ENCODE results near the gene C6orf62. TPM values are rescaled to one million over a fixed set of nuclear protein-coding genes. Genes with fewer than 3 reads are reported as not detected.
A peak's percentile ranks its signal among the peaks of the same experiment; 100 is the strongest.
"Not testable (repeated sequence)": the region's sequence is repeated elsewhere in the genome, so short reads cannot be mapped to it uniquely, and the experiment has no call there.

Gene C6orf62
- polyA plus RNA-seq, 3 donors: 45.5 to 78.8 (median 55.4) TPM

DNA sequence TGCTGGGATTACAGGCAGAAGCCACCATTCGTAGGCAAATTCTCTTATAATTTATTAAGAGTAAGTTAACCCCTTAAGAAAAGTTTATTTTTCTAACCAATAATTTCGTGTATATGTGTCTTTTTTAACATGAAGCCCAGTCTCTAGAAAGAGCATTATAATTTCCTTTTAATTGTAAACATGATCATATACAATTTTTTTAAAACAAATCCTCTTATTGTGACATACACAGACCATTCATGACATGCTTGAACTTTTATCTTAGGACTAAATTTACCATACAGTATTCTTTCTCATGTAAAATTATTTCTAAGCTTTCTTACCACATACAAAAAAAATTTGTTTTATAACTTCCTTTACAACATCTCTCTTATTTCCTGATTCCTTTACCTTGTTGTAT lies 45.3 kb downstream of the C6orf62 start:
- intact Hi-C loops (cut with micrococcal nuclease): no loop called here
- Mint-ChIP-seq H3K36me3 (peaks cover 2 to 7% of the 10 kb centered on the region in 2 donors), H3K27me3 (ENCODE audit: low read depth in 3 of 3) (peaks cover 0 to 4% (median 2%) of the 10 kb centered on the region in 3 donors), H3K4me3 (no peak overlapping the region), H3K9me3 (peaks cover 11 to 51% (median 29%) of the 10 kb centered on the region in 7 donors), H3K4me1 (peaks cover 4% of the 10 kb centered on the region), H3K27ac (no peak overlapping the region)
- Histone ChIP-seq H3K9me3 (replicated peaks in 1 of 2; ENCODE audit: control insufficient read depth in 1 of 2, insufficient read depth in 1 of 2, low read length in 2 of 2) (peaks cover 15 to 22% of the 10 kb centered on the region in 2 donors), H3K79me2 (ENCODE audit: insufficient read depth, low read length) (no peaks in the 10 kb centered on the region), H3K9ac (ENCODE audit: insufficient read depth, low read length, poor library complexity, severe bottlenecking) (no peak overlapping the region), H3K27me3 (ENCODE audit: control insufficient read depth in 2 of 2, insufficient read depth in 2 of 2, low read length in 2 of 2) (no peaks in the 10 kb centered on the region), H3K4me2 (replicated peaks; ENCODE audit: extremely low read depth, low read length, poor library complexity, severe bottlenecking) (no peak overlapping the region), H2AFZ (ENCODE audit: insufficient read depth, low read depth, low read length, poor library complexity, severe bottlenecking) (no peak overlapping the region), H3K27ac (ENCODE audit: low read depth in 1 of 2, low read length in 2 of 2) (no peak overlapping the region), H3K36me3 (replicated peaks in 1 of 2; ENCODE audit: control insufficient read depth in 1 of 2, insufficient read depth in 2 of 2, low read length in 2 of 2) (no peaks in the 10 kb centered on the region), H3K4me3 (replicated peaks in 1 of 3; ENCODE audit: low read depth in 2 of 3, low read length in 3 of 3) (no peak overlapping the region), H3K4me1 (ENCODE audit: control insufficient read depth in 1 of 2, insufficient read depth in 2 of 2, low read length in 2 of 2) (no peaks in the 10 kb centered on the region), H4K20me1 (ENCODE audit: insufficient read depth, low read length) (no peaks in the 10 kb centered on the region)
- no CpG with 5 or more reads among the region's 2 CpGs for WGBS (ENCODE audit: insufficient coverage)
- TF ChIP-seq, protein P1, sequence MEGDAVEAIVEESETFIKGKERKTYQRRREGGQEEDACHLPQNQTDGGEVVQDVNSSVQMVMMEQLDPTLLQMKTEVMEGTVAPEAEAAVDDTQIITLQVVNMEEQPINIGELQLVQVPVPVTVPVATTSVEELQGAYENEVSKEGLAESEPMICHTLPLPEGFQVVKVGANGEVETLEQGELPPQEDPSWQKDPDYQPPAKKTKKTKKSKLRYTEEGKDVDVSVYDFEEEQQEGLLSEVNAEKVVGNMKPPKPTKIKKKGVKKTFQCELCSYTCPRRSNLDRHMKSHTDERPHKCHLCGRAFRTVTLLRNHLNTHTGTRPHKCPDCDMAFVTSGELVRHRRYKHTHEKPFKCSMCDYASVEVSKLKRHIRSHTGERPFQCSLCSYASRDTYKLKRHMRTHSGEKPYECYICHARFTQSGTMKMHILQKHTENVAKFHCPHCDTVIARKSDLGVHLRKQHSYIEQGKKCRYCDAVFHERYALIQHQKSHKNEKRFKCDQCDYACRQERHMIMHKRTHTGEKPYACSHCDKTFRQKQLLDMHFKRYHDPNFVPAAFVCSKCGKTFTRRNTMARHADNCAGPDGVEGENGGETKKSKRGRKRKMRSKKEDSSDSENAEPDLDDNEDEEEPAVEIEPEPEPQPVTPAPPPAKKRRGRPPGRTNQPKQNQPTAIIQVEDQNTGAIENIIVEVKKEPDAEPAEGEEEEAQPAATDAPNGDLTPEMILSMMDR (IDR thresholded peaks at IDR 0.05): no peak
- DNase-seq: no peak

DNA sequence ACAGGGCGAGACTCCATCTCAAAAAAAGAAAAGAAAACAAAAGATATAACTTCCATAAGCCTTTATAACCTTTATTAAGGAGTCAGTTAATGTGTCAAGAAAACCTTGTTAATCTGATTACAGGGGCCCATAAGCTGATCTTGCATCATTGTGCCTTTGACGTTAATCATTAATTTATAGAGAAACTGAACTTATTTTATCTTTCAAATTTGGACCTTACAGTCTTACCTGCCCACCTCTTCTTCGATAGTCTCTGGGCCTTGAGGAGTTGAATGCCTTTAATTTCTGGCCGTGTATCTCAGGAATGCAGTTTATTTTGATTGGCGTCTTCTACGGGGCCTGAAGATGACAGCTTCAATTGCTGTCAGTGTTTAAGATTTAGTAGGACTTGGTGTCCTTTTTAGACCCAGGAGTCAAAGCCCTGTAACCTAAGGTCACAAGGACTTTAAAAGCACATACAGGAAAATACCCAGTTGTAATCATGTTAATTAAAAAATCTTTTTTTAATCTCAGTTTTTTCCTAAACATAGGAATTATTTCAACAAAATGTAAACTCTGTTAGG lies 46.3 kb downstream of the C6orf62 start:
- Mint-ChIP-seq H3K4me1 (peaks cover 14% of the 10 kb centered on the region), H3K27ac (peak overlapping the region in 1 of 7 donors; percentile 48), H3K4me3 (no peak overlapping the region), H3K9me3 (peaks cover 11 to 51% (median 29%) of the 10 kb centered on the region in 7 donors), H3K27me3 (ENCODE audit: low read depth in 3 of 3) (peaks cover 0 to 4% (median 3%) of the 10 kb centered on the region in 3 donors), H3K36me3 (peaks cover 2 to 7% of the 10 kb centered on the region in 2 donors)
- H3K79me2 ChIP-seq (ENCODE audit: insufficient read depth, low read length): peaks cover 5% of the 10 kb centered on the region
- intact Hi-C loops (cut with micrococcal nuclease): no loop called here
- peaks cover 2 to 5% of the 10 kb centered on the region in 2 donors for H3K4me1 ChIP-seq (ENCODE audit: control insufficient read depth in 1 of 2, insufficient read depth in 2 of 2, low read length in 2 of 2)
- no peaks in the 10 kb centered on the region for H4K20me1 ChIP-seq (ENCODE audit: insufficient read depth, low read length)
- WGBS (ENCODE audit: insufficient coverage): no CpG with 5 or more reads among the region's 6 CpGs
- H2AFZ ChIP-seq (ENCODE audit: insufficient read depth, low read depth, low read length, poor library complexity, severe bottlenecking): no peak overlapping the region
- TF ChIP-seq, protein P1 (IDR thresholded peaks at IDR 0.05): no peak
- H3K27ac ChIP-seq (ENCODE audit: low read depth in 1 of 2, low read length in 2 of 2): no peak overlapping the region
- no peak overlapping the region for H3K4me2 ChIP-seq (replicated peaks; ENCODE audit: extremely low read depth, low read length, poor library complexity, severe bottlenecking)
- DNase-seq: no peak
- H3K9ac ChIP-seq (ENCODE audit: insufficient read depth, low read length, poor library complexity, severe bottlenecking): no peak overlapping the region
- H3K9me3 ChIP-seq (replicated peaks in 1 of 2; ENCODE audit: control insufficient read depth in 1 of 2, insufficient read depth in 1 of 2, low read length in 2 of 2): peaks cover 15 to 22% of the 10 kb centered on the region in 2 donors
- H3K36me3 ChIP-seq (replicated peaks in 1 of 2; ENCODE audit: control insufficient read depth in 1 of 2, insufficient read depth in 2 of 2, low read length in 2 of 2): no peaks in the 10 kb centered on the region
- no peak overlapping the region for H3K4me3 ChIP-seq (replicated peaks in 1 of 3; ENCODE audit: low read depth in 2 of 3, low read length in 3 of 3)
- no peaks in the 10 kb centered on the region for H3K27me3 ChIP-seq (ENCODE audit: control insufficient read depth in 2 of 2, insufficient read depth in 2 of 2, low read length in 2 of 2)

DNA sequence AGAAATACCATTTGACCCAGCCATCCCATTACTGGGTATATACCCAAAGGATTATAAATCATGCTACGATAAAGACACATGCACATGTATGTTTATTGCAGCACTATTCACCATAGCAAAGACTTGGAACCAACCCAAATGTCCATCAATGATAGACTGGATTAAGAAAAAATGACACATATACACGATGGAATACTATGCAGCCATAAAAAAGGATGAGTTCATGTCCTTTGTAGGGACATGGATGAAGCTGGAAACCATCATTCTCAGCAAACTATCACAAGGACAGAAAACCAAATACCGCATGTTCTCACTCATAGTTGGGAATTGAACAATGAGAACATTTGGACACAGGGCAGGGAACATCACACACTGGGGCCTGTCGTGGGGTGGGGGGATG lies 47.9 kb downstream of the C6orf62 start:
- H3K27ac Mint-ChIP-seq; H4K20me1 ChIP-seq (ENCODE audit: insufficient read depth, low read length); H3K4me3 Mint-ChIP-seq; H3K27ac ChIP-seq (ENCODE audit: low read depth in 1 of 2, low read length in 2 of 2); H3K4me2 ChIP-seq (replicated peaks; ENCODE audit: extremely low read depth, low read length, poor library complexity, severe bottlenecking); H3K27me3 ChIP-seq (ENCODE audit: control insufficient read depth in 2 of 2, insufficient read depth in 2 of 2, low read length in 2 of 2); H3K36me3 Mint-ChIP-seq; H2AFZ ChIP-seq (ENCODE audit: insufficient read depth, low read depth, low read length, poor library complexity, severe bottlenecking); H3K4me3 ChIP-seq (replicated peaks in 1 of 3; ENCODE audit: low read depth in 2 of 3, low read length in 3 of 3); H3K27me3 Mint-ChIP-seq (ENCODE audit: low read depth in 3 of 3); intact Hi-C loops (cut with micrococcal nuclease); H3K36me3 ChIP-seq (replicated peaks in 1 of 2; ENCODE audit: control insufficient read depth in 1 of 2, insufficient read depth in 2 of 2, low read length in 2 of 2); DNase-seq; H3K9ac ChIP-seq (ENCODE audit: insufficient read depth, low read length, poor library complexity, severe bottlenecking): not testable (repeated sequence)
- Histone ChIP-seq H3K79me2 (ENCODE audit: insufficient read depth, low read length) (peaks cover 14% of the 10 kb centered on the region), H3K4me1 (ENCODE audit: control insufficient read depth in 1 of 2, insufficient read depth in 2 of 2, low read length in 2 of 2) (peaks cover 8 to 13% of the 10 kb centered on the region in 2 donors), H3K9me3 (replicated peaks in 1 of 2; ENCODE audit: control insufficient read depth in 1 of 2, insufficient read depth in 1 of 2, low read length in 2 of 2) (peaks cover 15 to 22% of the 10 kb centered on the region in 2 donors)
- no CpG with 5 or more reads among the region's 4 CpGs for WGBS (ENCODE audit: insufficient coverage)
- H3K4me1 Mint-ChIP-seq: peaks cover 21% of the 10 kb centered on the region
- peaks cover 9 to 51% (median 29%) of the 10 kb centered on the region in 7 donors for H3K9me3 Mint-ChIP-seq
